NCI-H128 (cell line): ENCODE data around the gene USP16.

Source experiments
- DNase-seq: peaks from one replicate; lab custom pipeline; 2025; ENCODE audit not compliant: unreplicated experiment; lab: John Stamatoyannopoulos, UW

Gene USP16

GRCh38 chr21:29082046-29082815, 57.8 kb downstream of the USP16 start:
- no peak for DNase-seq

- DNase-seq, result no peak
These were observed 58.8 kb downstream of the USP16 start for GRCh38 chr21:29083306-29083705.

GRCh38 chr21:29084372-29084771, 59.9 kb downstream of the USP16 start:
- no peak for DNase-seq

GRCh38 chr21:29085106-29085752, 60.8 kb downstream of the USP16 start:
- DNase-seq, result no peak

- DNase-seq, result no peak
These were observed 66.6 kb downstream of the USP16 start for GRCh38 chr21:29091033-29091432.

GRCh38 chr21:29092102-29092959, 67.9 kb downstream of the USP16 start:
- DNase-seq, result no peak

- DNase-seq, result no peak
These were observed 71.9 kb downstream of the USP16 start for GRCh38 chr21:29096218-29097015.

- DNase-seq, result no peak
These were observed 73.7 kb downstream of the USP16 start for GRCh38 chr21:29098156-29098555.

GRCh38 chr21:29102791-29103257, 78.4 kb downstream of the USP16 start:
- DNase-seq, result no peak
